Thyroid gland (tissue), 4 donors: ENCODE data around the gene TTC6. TPM values are rescaled to one million over a fixed set of nuclear protein-coding genes. Genes with fewer than 3 reads are reported as not detected.

ENCODE experiments used
- DNase-seq, 2 donors: peaks; one replicate each; pipeline ENCODE4 v3.0.0-alpha.2; 2019
- H3K27ac ChIP-seq, 3 donors: fragments of 200-600 bp; sonication (generic); 1 replicate in 2 of 3; 2 replicates in 1 of 3; pipeline ENCODE4 v1.5.1; 2016 to 2019; ENCODE audit warnings: mild to moderate bottlenecking in 1 of 3, moderate library complexity in 1 of 3
- H3K27me3 ChIP-seq: fragments of 200-600 bp; sonication (generic); one replicate; pipeline ENCODE4 v1.5.1; 2019
- H3K36me3 ChIP-seq, 2 donors: fragments of 200-600 bp; sonication (generic); one replicate each; pipeline ENCODE4 v1.5.1; 2016 to 2019
- H3K4me1 ChIP-seq, 2 donors: fragments of 200-600 bp; sonication (generic); one replicate each; pipeline ENCODE4 v1.5.1; 2017 to 2019
- H3K4me3 ChIP-seq, 3 donors: fragments of 200-600 bp; sonication (generic); replicated peaks in 1 of 3; 1 replicate in 2 of 3; 2 replicates in 1 of 3; pipeline ENCODE4 v1.5.1; 2016; ENCODE audit warnings: mild to moderate bottlenecking in 1 of 3
- H3K9me3 ChIP-seq: fragments of 200-600 bp; sonication (generic); one replicate; pipeline ENCODE4 v1.5.1; 2017
- CTCF ChIP-seq, 6 experiments: fragments of 200-600 bp in 3 of 6; fragments of 450-650 bp in 3 of 6; sonication (generic) in 3 of 6; IDR thresholded peaks; one replicate each; pipeline ENCODE4 v1.5.1; 2016 to 2019; ENCODE audit warnings: antibody characterized with exemption in 6 of 6, mild to moderate bottlenecking in 2 of 6, inconsistent platforms in 1 of 6, moderate library complexity in 1 of 6
- POLR2A ChIP-seq, 2 donors: fragments of 450-650 bp; IDR thresholded peaks; one replicate each; pipeline ENCODE4 v1.6.1; 2017; ENCODE audit warnings: antibody characterized with exemption in 2 of 2, mild to moderate bottlenecking in 2 of 2, moderate library complexity in 1 of 2
- WGBS, 2 donors: methylation state at CpG; one replicate each; pipeline ENCODE4 v1.1.5; 2017; 5-methylcytosine and 5-hydroxymethylcytosine counted together
- intact Hi-C: fragments of 100-400 bp; cut with DNase I; formaldehyde crosslinking; loops from one replicate; pipeline ENCODE4 v1.15.1; 2023
- total RNA-seq, 4 donors: library from RNA; depleted of rRNA; stranded (reverse); fragments of >200 nt; gene quantifications; one replicate each; pipeline ENCODE4 v1.2.3, GENCODE V29; 2016

Gene TTC6
- total RNA-seq, 4 donors from 2014 or later: 0.10 to 0.38 (median 0.13) TPM; not detected in 1

DNA sequence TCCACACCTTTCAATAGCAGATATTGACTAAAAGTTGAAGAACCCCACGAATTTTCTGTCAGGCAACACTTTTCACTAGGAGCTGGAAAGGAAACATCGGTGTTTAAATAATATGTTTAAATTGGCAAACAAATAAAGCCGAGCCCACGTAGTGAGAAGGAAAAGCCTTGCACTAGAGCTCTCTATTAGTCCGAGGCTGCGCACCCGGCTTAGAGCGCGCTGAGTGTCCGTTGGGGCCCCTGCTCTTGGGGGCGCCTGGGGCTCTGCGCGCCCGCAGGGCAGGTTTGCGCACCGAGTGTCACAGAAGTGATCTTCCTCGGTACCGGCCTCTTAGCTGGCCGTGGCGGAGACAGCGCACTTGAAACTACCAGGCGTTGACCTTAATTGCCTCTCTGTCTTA lies 6.4 kb downstream of the TTC6 start:
- intact Hi-C loops: no loop called here
- TF ChIP-seq CTCF (IDR thresholded peaks at IDR 0.05) (no peak), POLR2A (IDR thresholded peaks at IDR 0.05) (no peak)
- H3K27ac ChIP-seq: no peak overlapping the region
- H3K27me3 ChIP-seq: peaks cover 50% of the 10 kb centered on the region
- no peak overlapping the region for H3K4me3 ChIP-seq
- H3K4me1 ChIP-seq: peaks cover 17 to 22% of the 10 kb centered on the region in 2 donors
- 10 to 13% methylated on average over 22 of the region's 22 CpGs for WGBS, 2 donors
- H3K9me3 ChIP-seq: no peaks in the 10 kb centered on the region
- DNase-seq: no peak
- H3K36me3 ChIP-seq: no peaks in the 10 kb centered on the region

DNA sequence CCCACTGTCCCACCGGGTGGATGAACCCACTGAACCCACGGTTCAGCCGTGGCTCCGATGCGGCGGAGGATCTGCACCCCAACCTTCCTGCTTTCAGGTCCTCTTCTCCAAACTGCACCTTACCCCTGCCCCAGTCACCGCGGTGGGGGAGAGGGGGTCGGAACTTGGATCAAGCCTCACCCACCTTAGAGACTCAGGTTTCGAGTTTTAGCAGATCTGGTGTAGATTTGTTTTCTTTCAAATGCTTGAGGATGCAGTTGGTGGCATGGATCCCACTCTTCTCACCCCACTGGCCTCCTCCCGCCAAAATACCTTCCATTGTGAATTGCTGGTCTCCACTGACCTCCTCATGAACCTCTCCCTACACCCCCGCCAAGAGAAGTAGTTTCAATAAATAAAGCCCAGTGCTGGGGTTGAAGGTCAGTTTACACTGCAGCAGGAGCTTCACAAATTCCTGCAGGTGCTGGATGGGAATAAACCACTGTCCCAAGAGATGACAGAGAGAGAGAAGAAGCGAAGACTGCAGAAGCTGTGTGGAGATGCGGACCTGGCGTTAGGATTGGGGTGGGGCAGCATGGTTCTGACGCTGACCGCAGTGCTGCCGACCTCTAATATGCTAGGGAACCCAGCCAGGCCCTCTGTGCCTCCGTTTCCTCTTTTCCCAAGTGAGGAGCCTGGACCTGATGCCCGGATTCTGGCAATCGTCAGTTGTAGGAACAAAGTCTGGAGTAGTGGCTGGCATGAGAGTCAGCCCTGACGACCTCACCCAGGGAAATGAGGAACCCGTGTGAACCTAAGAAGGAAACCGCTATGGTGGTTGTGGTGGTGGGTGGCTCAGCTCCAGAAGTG lies 7.4 kb downstream of the TTC6 start:
- Histone ChIP-seq H3K4me1 (peaks cover 17 to 22% of the 10 kb centered on the region in 2 donors), H3K36me3 (no peaks in the 10 kb centered on the region), H3K27ac (no peak overlapping the region), H3K4me3 (no peak overlapping the region), H3K27me3 (peaks cover 42% of the 10 kb centered on the region), H3K9me3 (no peaks in the 10 kb centered on the region)
- 25 to 27% methylated on average over 24 of the region's 24 CpGs for WGBS, 2 donors
- intact Hi-C loops: no loop called here
- DNase-seq: no peak
- TF ChIP-seq POLR2A (IDR thresholded peaks at IDR 0.05) (no peak), CTCF (IDR thresholded peaks at IDR 0.05) (no peak)

DNA sequence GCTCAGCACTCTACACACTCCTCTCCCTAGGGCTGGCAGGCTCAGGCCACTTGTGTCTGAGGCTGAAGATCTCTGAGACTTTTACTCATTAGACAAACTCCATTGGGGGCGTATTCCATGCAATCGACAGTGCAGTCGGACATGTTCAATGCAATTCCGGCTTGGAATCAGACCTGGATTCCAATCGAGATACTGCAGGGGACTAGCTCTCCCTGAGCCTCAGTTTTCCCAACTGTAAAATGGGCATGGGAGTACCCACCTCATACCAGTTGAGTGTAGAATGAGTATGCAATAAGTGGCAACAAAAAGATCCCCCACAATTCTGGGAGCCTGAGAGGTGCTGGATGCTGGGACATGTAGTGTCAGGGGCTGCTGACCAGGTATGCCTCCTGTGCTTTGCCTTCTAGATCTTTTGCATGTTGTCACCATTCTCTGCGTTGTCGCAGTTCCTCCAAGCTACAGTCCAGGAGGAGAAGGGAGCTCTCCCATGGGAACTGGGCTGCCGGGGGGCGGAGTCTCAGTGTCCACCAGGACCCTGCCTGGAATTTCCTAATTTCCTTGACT lies 8.3 kb downstream of the TTC6 start:
- 72 to 85% methylated on average over 9 of the region's 9 CpGs for WGBS, 2 donors
- Histone ChIP-seq H3K4me1 (peaks cover 11 to 12% of the 10 kb centered on the region in 2 donors), H3K27ac (no peak overlapping the region), H3K4me3 (no peak overlapping the region), H3K9me3 (no peaks in the 10 kb centered on the region), H3K36me3 (no peaks in the 10 kb centered on the region), H3K27me3 (peaks cover 32% of the 10 kb centered on the region)
- intact Hi-C loops: no loop called here
- TF ChIP-seq POLR2A (IDR thresholded peaks at IDR 0.05): no peak
- no peak for TF ChIP-seq CTCF (IDR thresholded peaks at IDR 0.05)
- no peak for DNase-seq

DNA sequence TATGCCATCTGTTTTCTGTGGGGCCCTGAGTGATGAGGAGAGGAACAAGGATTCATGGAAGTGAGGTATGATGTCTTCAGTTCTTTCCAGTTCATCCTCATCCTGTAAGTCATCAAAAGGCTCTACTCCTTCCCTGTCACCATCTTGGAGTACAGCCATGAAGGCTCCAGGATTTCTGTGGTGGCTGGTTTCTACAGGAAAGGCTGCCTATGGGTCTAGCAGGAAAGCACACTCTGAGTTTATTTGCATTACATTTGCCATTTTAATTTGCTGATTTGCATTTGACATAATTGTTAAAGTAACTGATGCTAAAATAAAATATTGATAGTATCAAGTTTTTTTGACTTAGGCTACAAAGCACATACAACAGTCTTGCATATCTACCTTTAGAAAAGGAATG lies 11.2 kb downstream of the TTC6 start:
- Histone ChIP-seq H3K4me1 (no peaks in the 10 kb centered on the region), H3K36me3 (no peaks in the 10 kb centered on the region), H3K27me3 (peaks cover 5% of the 10 kb centered on the region), H3K9me3 (no peaks in the 10 kb centered on the region), H3K4me3 (no peak overlapping the region), H3K27ac (no peak overlapping the region)
- no peak for DNase-seq
- TF ChIP-seq POLR2A (IDR thresholded peaks at IDR 0.05) (no peak), CTCF (IDR thresholded peaks at IDR 0.05) (no peak)
- intact Hi-C loops: no loop called here

DNA sequence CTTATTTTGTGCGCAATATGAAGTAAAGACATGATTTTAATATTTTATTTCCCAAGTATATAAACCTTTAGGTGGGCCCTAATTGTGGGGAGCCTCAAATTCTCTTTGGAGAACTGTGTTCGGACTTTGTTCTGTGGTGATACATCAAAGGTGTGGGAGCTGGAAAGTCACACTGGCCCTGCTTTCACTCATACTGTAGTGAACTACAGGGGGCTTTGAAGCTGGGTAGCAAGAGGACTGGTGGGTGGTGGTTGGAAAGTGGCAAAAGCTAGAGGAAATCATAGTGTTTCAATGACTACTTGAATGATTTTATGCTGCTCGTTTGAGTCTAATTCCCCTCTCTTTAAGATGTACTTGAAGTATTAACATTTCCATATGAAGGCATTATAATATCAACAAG lies 13.2 kb downstream of the TTC6 start:
- WGBS, 2 donors: 80 to 89% methylated on average over 3 of the region's 3 CpGs
- Histone ChIP-seq H3K27me3 (no peaks in the 10 kb centered on the region), H3K4me1 (no peaks in the 10 kb centered on the region), H3K9me3 (no peaks in the 10 kb centered on the region), H3K27ac (no peak overlapping the region), H3K4me3 (no peak overlapping the region), H3K36me3 (no peaks in the 10 kb centered on the region)
- TF ChIP-seq CTCF (IDR thresholded peaks at IDR 0.05): no peak
- no peak for TF ChIP-seq POLR2A (IDR thresholded peaks at IDR 0.05)
- intact Hi-C loops: no loop called here
- no peak for DNase-seq
